ENCODE measurements around the gene ZNF493.
A peak's percentile ranks its signal among the peaks of the same experiment; 100 is the strongest.

ZNF493 gene

GRCh38 chr19:21396893-21397572 is at the start of gene ZNF493:
Gene ZNF493, plus strand, starts transcription at chr19:21397133. Its CDS starts 105 bp downstream, at chr19:21397238.
- no peaks in the 10 kb centered on the region for H3K27me3 Mint-ChIP-seq (ENCODE audit: low read depth)

GRCh38 chr19:21352830-21353229 is 44.1 kb upstream of the ZNF493 start:
- no peak overlapping the region for H3K27ac Mint-ChIP-seq
- H3K4me1 Mint-ChIP-seq (ENCODE audit: low read depth): no peaks in the 10 kb centered on the region
- H3K4me3 Mint-ChIP-seq: no peak overlapping the region
- peaks cover 1% of the 10 kb centered on the region for H3K36me3 Mint-ChIP-seq (ENCODE audit: low read depth)
- H3K9me3 Mint-ChIP-seq: peaks cover 54% of the 10 kb centered on the region
- H3K27me3 Mint-ChIP-seq (ENCODE audit: low read depth): no peaks in the 10 kb centered on the region

More at GRCh38 chr19:21396893-21397572, at the start of gene ZNF493:
- Mint-ChIP-seq H3K4me3 (peak within 1 kb of the TSS; percentile 97), H3K9me3 (peaks cover 43% of the 10 kb centered on the region), H3K4me1 (ENCODE audit: low read depth) (peaks cover 14% of the 10 kb centered on the region), H3K36me3 (ENCODE audit: low read depth) (peaks cover 36% of the 10 kb centered on the region), H3K27ac (peak within 1 kb of the TSS; percentile 90)

- Mint-ChIP-seq H3K4me1 (ENCODE audit: low read depth) (peaks cover 6% of the 10 kb centered on the region), H3K27ac (peak within 1 kb of the TSS; percentile 94), H3K4me3 (peak within 1 kb of the TSS; percentile 95), H3K36me3 (ENCODE audit: low read depth) (peaks cover 26% of the 10 kb centered on the region), H3K9me3 (peaks cover 27% of the 10 kb centered on the region), H3K27me3 (ENCODE audit: low read depth) (no peaks in the 10 kb centered on the region)
These were observed 38.0 kb upstream of the ZNF493 start, which contains the start of gene ZNF738 for GRCh38 chr19:21358768-21359451. Gene ZNF738, plus strand, starts transcription at chr19:21359000. Its CDS starts 141 bp downstream, at chr19:21359141.

- Mint-ChIP-seq H3K27ac (no peak overlapping the region), H3K4me3 (no peak overlapping the region), H3K27me3 (ENCODE audit: low read depth) (no peaks in the 10 kb centered on the region), H3K36me3 (ENCODE audit: low read depth) (peaks cover 53% of the 10 kb centered on the region), H3K9me3 (peaks cover 21% of the 10 kb centered on the region), H3K4me1 (ENCODE audit: low read depth) (peaks cover 6% of the 10 kb centered on the region)
These were observed 34.6 kb upstream of the ZNF493 start for GRCh38 chr19:21362291-21362690.

GRCh38 chr19:21383980-21384582 is 12.9 kb upstream of the ZNF493 start:
- Mint-ChIP-seq H3K4me1 (ENCODE audit: low read depth) (no peaks in the 10 kb centered on the region), H3K27ac (no peak overlapping the region), H3K4me3 (no peak overlapping the region), H3K36me3 (ENCODE audit: low read depth) (peaks cover 38% of the 10 kb centered on the region), H3K27me3 (ENCODE audit: low read depth) (no peaks in the 10 kb centered on the region), H3K9me3 (peaks cover 79% of the 10 kb centered on the region)

- Mint-ChIP-seq H3K4me3 (no peak overlapping the region), H3K27me3 (ENCODE audit: low read depth) (no peaks in the 10 kb centered on the region), H3K9me3 (peaks cover 46% of the 10 kb centered on the region), H3K27ac (no peak overlapping the region), H3K4me1 (ENCODE audit: low read depth) (peaks cover 14% of the 10 kb centered on the region), H3K36me3 (ENCODE audit: low read depth) (peaks cover 32% of the 10 kb centered on the region)
These were observed 812 bp upstream of the ZNF493 start for GRCh38 chr19:21396121-21396520.

GRCh38 chr19:21398851-21399250 is 1.9 kb downstream of the ZNF493 start:
- H3K27ac Mint-ChIP-seq: no peak overlapping the region
- H3K36me3 Mint-ChIP-seq (ENCODE audit: low read depth): peaks cover 53% of the 10 kb centered on the region
- H3K9me3 Mint-ChIP-seq: peaks cover 47% of the 10 kb centered on the region
- peaks cover 14% of the 10 kb centered on the region for H3K4me1 Mint-ChIP-seq (ENCODE audit: low read depth)
- no peaks in the 10 kb centered on the region for H3K27me3 Mint-ChIP-seq (ENCODE audit: low read depth)
- H3K4me3 Mint-ChIP-seq: no peak overlapping the region

GRCh38 chr19:21402303-21402985 is 5.5 kb downstream of the ZNF493 start:
- H3K4me1 Mint-ChIP-seq (ENCODE audit: low read depth): peaks cover 9% of the 10 kb centered on the region
- no peak overlapping the region for H3K4me3 Mint-ChIP-seq
- no peaks in the 10 kb centered on the region for H3K27me3 Mint-ChIP-seq (ENCODE audit: low read depth)
- H3K27ac Mint-ChIP-seq: no peak overlapping the region
- H3K9me3 Mint-ChIP-seq: peaks cover 47% of the 10 kb centered on the region
- peaks cover 67% of the 10 kb centered on the region for H3K36me3 Mint-ChIP-seq (ENCODE audit: low read depth)

GRCh38 chr19:21410166-21410565 is 13.2 kb downstream of the ZNF493 start:
- peaks cover 69% of the 10 kb centered on the region for H3K36me3 Mint-ChIP-seq (ENCODE audit: low read depth)
- no peak overlapping the region for H3K27ac Mint-ChIP-seq
- no peaks in the 10 kb centered on the region for H3K4me1 Mint-ChIP-seq (ENCODE audit: low read depth)
- no peak overlapping the region for H3K4me3 Mint-ChIP-seq
- H3K27me3 Mint-ChIP-seq (ENCODE audit: low read depth): no peaks in the 10 kb centered on the region
- peaks cover 46% of the 10 kb centered on the region for H3K9me3 Mint-ChIP-seq

- H3K9me3 Mint-ChIP-seq: peaks cover 81% of the 10 kb centered on the region
- H3K36me3 Mint-ChIP-seq (ENCODE audit: low read depth): peaks cover 36% of the 10 kb centered on the region
These were observed 25.3 kb downstream of the ZNF493 start for GRCh38 chr19:21422244-21422643.

GRCh38 chr19:21423057-21424041 is 26.4 kb downstream of the ZNF493 start:
- Mint-ChIP-seq H3K9me3 (peaks cover 71% of the 10 kb centered on the region), H3K36me3 (ENCODE audit: low read depth) (peaks cover 28% of the 10 kb centered on the region), H3K27ac (no peak overlapping the region), H3K4me3 (no peak overlapping the region), H3K27me3 (ENCODE audit: low read depth) (no peaks in the 10 kb centered on the region), H3K4me1 (ENCODE audit: low read depth) (no peaks in the 10 kb centered on the region)

More at GRCh38 chr19:21422244-21422643, 25.3 kb downstream of the ZNF493 start:
- Mint-ChIP-seq H3K4me3 (no peak overlapping the region), H3K27me3 (ENCODE audit: low read depth) (no peaks in the 10 kb centered on the region), H3K27ac (no peak overlapping the region), H3K4me1 (ENCODE audit: low read depth) (no peaks in the 10 kb centered on the region)

GRCh38 chr19:21430675-21431074 is 33.7 kb downstream of the ZNF493 start:
- H3K36me3 Mint-ChIP-seq (ENCODE audit: low read depth): no peaks in the 10 kb centered on the region
- H3K27me3 Mint-ChIP-seq (ENCODE audit: low read depth): no peaks in the 10 kb centered on the region
- H3K9me3 Mint-ChIP-seq: peaks cover 56% of the 10 kb centered on the region
- no peaks in the 10 kb centered on the region for H3K4me1 Mint-ChIP-seq (ENCODE audit: low read depth)
- H3K4me3 Mint-ChIP-seq: no peak overlapping the region
- no peak overlapping the region for H3K27ac Mint-ChIP-seq

GRCh38 chr19:21432590-21432989 is 35.7 kb downstream of the ZNF493 start:
- Mint-ChIP-seq H3K27ac (no peak overlapping the region), H3K9me3 (peaks cover 54% of the 10 kb centered on the region), H3K27me3 (ENCODE audit: low read depth) (no peaks in the 10 kb centered on the region), H3K4me1 (ENCODE audit: low read depth) (no peaks in the 10 kb centered on the region), H3K4me3 (no peak overlapping the region), H3K36me3 (ENCODE audit: low read depth) (no peaks in the 10 kb centered on the region)
